ENCODE data around the gene CBLN3.

Gene CBLN3

DNA sequence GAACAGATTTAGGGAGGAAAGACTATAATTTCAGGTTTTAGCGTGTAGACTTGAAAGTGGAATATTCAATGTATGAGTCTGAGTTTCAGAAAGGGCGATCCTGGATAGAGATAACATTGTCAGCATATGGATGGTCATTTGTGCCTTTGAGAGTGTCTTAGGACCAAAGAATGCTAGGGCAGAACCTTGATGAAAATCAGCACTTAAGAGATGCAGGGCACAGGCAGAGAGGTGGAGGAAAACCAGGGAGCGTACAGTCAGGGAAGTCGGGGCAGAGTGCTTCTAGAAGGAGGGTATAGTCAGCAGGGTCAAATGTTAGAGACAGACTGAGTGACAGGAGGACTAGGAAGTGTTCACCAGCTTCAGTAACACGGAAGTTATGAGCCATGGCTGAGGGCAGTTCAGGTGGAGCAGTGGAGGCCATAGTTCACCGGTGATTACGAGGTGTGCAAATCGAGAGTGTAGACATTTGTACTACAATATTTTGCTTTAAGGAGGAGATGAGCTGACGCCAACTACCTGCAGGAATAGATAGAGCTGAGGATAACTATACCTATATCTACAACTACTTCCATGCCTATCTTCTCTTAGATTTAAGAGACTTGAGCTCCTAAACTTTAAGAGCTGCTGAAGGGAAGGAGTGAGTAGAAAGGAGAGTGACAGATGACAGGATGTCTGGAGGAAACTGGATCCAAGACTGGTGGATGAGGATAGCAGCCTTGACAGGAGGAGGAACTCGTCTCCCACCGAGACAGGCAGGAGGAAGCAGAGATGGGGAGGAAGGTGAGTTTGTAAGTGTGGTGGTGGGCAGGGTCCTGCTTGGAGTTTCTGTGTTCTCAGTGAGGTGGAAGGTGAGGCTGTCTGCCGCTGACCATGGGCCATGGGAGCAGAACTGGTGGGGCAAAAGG lies 6.5 kb downstream of the CBLN3 start:
- no peak for DNase-seq

DNA sequence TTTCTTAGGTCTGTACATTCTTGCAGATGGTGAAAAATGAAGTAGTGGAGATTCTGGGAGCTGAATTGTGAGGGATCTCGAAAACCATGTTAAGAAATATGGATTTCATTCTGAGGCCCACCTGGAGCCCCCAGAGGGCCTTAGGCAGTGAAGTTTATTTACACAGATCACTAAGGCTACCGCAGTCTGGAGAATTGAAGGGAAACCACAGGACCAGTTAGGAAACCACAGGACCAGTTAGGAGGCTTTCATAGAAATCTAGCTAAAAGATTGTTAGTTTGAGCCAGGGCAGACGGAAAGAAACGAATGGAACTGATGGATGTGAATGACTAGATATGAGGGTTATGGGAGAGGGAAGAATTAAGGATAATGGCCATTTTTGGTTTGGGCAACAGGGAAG lies 7.2 kb downstream of the CBLN3 start:
- DNase-seq = peak; percentile 24

DNA sequence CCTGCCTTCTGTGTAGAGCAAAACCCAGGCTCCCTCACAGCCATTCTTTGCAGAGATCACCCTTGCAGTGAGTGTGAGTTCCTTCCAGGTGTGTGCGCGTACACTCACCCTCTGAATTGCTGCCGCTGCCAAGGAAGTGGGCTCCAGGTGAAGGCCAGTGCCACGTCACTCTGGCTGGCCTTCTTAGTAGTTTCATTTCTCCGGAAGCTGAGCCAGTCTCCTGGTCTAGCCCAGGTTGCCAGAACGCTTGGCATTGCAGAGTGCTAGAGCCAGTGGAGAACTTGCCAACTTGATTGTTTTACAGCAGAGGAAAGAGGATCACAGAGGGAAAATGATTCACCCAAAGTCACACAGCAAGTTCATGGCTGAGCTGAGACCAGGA lies 11.0 kb downstream of the CBLN3 start:
- no peak for DNase-seq

DNA sequence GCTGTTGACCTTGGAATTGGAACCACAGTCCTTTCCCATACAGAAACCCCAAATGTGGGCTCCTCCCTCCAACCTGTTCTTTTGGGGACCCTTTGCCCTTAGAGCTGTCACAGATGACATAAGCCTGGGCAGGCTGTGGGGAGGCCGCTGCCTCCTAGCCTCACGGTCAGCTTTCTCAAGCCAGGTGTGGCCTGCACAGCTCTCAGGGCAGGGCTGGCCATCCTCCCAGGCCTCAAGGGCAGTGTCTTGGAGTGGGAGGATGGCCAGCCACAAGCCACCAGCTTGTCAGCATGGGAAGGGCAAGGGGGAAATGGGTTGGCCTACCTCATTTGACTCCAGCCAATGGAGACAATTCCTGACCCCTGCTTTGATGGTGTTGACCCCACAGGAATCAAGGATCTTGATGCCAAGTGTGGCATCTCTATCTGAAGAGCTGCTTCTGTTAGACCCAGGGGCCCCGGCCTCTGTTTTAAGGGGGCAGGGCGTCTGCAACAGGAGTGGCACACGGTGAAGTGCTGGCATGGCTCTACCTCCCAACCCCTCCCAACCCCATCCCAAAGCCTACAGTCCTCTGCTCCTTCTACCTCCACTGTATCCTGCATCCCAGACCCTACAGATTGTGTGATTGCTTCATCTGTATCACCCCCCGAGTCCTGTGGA lies 11.5 kb downstream of the CBLN3 start:
- DNase-seq = no peak

DNA sequence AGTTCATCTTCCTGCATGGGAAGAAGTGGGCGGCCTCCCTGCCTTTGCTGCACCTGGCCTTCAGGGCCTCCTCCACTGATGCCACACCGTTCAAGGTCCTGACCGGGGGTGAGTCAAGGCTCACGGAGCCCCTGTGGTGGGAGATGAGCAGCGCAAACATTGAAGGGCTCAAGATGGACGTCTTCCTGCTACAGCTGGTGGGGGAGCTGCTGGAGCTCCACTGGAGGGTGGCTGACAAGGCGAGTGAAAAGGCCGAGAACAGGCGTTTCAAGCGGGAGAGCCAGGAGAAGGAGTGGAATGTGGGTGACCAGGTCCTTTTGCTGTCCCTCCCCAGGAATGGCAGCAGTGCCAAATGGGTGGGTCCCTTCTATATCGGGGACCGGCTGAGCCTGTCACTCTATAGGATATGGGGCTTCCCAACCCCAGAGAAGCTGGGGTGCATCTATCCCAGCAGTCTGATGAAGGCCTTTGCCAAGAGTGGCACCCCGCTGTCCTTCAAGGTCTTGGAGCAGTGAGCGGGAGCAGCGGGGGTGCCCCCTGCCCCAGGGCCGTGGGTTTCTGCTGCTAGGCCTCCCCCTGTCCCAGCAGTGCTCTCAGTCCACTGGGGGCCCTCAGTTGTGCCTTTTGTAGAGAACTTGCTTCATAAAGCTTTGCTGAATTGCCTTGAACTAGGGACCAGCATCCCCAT lies 12.4 kb downstream of the CBLN3 start:
- no peak for DNase-seq

DNA sequence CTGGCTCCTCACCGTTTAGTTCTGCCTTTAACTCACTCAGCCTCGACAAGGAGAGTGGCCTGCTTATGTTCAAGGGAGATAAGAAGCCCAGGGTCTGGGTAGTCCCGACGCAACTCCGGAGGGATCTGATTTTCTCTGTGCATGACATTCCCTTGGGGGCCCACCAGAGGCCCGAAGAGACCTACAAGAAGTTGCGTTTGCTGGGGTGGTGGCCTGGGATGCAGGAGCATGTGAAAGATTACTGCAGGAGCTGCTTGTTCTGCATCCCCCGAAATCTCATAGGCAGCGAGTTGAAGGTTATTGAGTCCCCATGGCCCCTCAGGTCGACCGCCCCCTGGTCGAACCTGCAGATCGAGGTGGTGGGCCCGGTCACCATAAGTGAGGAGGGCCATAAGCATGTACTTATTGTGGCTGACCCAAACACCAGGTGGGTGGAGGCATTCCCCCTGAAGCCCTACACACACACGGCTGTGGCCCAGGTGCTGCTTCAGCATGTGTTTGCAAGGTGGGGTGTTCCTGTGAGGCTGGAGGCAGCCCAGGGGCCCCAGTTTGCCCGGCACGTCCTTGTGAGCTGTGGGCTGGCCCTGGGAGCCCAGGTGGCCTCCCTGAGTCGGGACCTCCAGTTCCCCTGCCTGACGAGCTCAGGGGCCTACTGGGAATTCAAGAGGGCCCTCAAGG lies 13.1 kb downstream of the CBLN3 start:
- DNase-seq = no peak

DNA sequence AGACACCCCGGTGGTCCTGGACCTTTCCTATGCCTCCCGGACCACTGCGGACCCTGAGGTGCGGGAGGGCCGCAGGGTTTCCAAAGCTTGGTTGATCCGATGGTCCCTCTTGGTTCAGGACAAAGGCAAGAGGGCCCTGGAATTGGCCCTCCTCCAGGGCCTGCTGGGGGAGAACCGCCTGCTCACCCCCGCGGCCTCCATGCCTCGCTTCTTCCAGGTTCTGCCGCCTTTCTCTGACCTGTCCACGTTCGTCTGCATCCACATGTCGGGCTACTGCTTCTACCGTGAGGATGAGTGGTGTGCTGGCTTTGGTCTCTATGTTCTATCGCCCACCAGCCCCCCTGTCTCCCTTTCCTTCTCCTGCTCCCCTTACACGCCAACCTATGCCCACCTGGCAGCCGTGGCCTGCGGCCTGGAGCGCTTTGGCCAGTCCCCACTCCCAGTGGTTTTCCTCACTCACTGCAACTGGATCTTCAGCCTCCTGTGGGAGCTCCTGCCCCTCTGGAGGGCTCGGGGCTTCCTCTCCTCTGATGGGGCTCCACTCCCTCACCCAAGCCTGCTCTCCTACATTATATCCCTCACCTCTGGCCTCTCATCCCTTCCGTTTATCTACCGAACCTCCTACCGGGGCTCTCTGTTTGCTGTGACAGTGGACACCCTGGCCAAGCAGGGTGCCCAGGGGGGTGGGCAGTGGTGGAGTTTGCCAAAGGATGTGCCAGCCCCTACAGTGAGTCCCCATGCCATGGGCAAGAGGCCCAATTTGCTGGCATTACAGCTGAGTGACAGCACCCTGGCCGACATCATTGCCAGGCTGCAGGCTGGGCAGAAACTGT lies 13.8 kb downstream of the CBLN3 start:
- no peak for DNase-seq

DNA sequence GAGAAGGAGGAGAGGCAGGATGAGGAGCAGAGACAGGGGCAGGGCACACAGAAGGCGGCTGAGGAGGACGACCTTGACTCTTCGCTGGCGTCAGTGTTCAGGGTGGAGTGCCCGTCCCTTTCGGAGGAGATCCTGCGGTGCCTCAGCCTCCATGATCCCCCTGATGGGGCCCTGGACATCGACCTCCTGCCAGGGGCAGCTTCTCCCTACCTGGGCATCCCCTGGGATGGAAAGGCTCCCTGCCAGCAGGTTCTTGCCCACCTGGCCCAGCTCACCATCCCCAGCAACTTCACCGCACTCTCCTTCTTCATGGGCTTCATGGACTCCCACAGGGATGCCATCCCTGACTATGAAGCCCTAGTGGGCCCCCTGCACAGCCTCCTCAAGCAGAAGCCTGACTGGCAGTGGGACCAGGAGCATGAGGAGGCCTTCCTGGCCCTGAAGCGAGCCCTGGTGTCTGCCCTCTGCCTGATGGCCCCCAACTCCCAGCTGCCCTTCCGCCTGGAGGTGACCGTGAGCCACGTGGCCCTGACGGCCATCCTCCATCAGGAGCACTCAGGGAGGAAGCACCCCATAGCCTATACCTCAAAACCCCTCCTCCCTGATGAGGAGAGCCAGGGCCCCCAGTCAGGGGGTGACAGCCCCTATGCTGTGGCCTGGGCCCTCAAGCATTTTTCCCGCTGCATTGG lies 14.6 kb downstream of the CBLN3 start:
- no peak for DNase-seq

DNA sequence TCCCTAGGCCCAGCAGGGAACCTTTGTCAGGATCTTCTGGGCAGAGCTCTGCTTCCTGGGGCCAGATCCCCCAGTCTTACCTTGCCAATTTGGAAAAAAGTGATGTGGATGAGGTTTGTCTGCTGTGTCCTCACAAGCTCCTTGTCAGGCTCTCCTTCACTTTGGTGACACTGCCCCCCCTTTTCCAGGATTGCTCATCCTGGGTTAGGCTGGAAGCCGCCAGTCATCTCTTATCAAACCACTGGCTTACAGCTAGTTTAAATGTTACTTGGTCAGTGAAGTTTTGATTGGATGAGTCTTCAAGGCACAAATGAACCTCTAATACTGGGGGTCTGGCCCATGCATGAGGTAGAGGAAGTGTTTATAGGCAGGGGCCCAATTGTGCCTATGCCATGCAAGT lies 15.4 kb downstream of the CBLN3 start:
- no peak for DNase-seq

DNA sequence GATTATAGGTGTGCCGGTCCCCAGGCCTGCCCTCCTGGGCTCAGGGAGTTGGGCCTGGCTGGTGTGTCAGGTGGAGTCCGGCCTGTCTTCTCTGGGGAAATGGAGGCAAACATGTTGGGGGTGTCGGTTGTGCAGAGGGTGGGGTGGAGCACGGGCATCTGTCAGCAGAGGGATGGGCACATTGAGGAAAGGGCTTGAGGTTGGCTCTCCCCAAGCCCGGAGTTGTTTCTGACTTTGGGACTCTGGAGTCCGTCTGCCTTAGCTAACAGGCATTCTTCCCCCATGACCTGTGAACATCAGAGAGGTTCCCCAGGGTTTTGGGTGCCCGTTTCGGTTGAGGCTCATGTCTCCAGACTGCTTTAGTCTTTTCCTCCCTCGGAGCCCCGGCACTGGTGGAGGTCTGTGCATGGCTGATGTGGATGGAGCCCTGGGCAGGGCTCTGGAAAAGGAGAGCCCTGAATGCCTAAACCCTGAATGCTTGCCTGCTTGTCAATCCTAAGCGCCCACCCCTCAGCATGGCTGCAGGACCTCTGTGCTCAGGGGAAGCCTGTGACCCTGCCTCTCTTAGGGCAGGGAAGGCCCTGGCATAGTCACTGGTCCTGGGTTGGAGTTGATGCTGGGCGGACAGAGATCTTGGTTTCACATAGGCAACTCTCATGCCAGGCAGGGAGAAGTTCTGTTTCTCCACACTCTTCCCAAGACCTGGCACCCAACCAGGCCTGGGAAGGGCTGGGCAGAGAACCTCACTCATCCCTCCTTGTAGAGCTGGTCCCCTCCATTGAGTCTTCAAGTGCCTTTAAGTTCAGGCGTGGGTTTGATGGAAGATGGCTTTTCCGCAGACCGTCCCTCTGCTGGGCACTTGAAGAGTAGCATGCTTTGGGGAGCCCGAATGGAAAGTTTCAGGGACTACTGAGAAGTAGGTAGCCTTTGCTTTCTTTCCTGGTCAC lies 17.8 kb downstream of the CBLN3 start:
- peak; percentile 54 for DNase-seq

DNA sequence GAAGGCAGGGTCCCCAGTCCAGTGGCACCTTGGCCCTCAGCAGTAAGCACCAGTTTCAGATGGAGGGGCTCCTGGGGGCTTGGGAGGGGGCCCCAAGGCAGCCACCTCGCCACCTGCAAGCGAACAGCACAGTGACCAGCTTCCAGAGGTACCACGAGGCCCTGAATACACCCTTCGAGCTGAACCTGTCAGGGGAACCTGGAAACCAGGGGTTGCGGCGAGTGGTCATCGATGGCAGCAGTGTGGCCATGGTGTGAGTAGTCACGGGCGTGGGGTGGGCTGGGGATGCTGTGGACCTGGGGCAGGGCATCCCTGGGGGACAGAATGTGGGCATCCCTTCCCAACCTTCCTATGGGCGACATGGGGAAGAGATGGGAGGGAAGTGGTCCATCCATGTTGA lies 19.5 kb downstream of the CBLN3 start:
- DNase-seq = no peak

DNA sequence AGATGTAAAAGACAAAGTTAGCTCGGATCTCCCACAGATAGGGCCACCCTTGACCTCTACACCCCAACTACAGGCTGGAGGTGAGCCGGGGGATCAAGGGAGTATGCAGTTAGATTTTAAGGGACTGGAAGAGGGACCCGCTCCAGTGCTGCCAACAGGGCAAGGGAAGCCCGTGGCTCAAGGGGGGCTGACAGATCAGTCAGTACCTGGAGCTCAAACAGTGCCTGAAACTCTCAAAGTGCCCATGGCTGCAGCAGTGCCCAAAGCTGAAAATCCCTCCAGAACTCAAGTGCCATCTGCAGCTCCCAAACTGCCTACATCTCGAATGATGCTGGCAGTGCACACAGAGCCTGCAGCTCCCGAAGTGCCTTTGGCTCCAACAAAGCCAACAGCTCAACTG lies 20.3 kb downstream of the CBLN3 start:
- DNase-seq = no peak

DNA sequence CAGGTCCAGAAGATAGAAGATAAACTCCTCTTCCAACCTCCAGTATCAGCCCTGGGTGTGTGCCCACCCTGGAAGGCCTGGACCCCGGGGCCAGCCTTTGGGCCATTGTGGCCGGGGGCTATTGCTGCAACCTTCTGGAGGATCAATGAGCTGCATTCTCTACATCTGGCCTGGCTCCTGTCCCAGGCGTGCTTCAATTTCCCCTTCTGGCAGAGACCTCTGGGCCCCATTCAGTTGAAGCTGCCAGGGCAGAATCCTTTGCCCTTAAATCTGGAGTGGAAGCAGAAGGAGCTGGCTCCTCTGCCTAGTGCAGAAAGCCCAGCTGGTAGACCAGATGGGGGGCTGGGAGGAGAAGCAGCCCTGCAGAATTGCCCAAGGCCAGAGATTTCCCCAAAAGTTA lies 20.7 kb downstream of the CBLN3 start:
- no peak for DNase-seq

DNA sequence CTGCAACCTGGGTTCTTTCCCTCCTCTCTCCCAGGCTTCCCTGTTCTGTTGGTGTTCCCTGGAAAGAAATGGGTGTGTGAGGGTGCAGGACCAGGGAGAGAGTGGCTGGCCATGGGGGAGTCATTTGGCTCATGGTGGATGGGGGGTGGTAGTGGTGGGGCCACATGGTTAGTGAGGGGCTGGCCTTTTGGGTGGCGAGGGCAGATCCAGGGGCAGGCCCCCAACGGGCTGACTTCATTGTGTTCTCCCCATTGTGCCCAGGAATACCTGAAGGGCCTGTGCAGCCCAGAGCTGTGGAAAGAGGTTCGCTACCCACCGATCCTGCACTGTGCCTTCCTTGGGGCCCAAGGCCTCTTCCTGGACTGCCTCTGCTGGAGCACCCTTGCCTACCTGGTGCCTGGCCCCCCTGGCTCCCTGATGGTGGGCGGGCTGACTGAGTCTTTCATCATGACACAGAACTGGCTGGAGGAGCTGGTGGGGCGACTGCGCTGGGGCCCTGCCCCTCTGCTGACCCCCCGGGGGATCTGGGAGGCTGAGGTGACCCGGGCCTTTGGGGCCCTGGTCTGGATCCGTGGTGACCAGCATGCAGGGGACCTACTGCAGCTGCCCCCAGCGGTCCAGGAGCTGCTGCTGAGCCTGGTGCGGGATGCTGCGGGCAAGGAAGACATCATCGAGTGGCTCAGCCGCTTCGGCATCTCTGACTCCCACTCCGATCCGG lies 21.7 kb downstream of the CBLN3 start:
- DNase-seq = no peak

DNA sequence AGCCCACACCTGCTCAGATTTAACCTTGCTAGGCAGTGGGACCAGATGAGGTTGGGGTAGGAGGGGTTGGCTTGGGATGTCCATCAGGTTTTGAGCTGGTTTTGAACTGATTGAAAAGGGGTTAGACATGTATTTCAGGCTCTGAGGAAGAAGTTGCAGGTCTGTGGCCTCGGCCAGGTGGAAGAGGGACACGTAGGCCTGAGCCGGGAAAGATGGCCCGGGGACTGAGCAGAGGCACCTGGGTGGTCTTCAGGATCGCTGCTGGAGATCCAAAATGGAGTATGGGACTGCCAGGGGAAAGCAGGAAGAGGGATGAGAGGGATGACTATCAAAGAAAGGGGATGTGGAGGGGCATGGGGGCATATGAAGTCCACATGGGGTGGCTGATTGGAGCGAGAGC lies 23.1 kb downstream of the CBLN3 start:
- no peak for DNase-seq

DNA sequence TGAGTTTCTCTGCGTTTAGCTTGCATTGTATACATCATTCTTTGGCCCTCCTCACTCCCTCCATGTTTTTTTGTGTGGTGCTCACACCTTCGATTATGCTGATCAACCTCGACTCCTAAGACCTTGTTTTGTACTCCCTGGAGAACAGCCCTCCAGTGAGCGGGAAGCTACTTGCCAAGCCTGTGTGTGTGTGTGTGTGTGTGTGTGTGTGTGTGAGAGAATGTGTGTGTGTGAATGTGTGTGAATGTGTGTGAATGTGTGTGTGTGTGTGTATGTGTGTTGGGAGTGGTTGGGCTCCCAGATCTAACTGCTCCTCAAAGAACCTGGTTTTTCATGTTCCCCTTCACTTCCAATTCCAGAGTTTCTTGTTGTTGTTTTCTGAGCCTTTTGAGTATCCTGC lies 24.7 kb downstream of the CBLN3 start:
- DNase-seq = no peak

DNA sequence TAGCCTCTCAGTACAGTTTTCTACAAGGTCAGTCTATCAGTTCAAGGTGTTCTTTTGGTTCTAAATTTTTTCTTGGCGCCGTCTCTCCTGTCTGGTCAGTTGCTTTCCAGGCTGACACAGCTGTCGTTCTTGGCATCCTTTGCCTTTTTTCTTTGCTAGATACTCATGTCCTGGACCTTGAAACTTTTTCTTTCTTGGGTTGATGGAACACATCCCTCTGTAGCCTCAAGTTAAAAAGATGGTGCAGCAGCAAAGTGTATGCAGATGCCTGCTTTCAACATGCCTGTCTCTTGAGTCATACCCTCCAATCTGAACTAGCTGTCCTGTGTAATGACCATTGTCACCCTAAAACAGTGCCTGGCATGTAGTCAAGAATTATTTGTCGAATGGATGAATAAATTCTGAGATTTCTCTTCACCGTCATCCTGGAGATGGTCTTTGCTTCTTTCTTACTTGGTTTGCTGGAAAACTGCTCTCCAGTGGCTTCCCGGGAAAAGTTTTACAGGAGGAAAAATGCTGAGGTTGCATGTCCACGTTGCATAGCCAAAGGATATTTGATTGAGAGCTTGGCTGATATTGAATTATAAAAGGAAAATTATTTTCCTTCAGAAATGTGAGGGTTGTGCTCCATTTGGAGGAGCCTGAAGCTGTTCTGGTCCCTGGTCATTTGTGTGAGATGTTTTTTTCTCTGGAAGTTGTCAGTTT lies 26.0 kb downstream of the CBLN3 start:
- no peak for DNase-seq

DNA sequence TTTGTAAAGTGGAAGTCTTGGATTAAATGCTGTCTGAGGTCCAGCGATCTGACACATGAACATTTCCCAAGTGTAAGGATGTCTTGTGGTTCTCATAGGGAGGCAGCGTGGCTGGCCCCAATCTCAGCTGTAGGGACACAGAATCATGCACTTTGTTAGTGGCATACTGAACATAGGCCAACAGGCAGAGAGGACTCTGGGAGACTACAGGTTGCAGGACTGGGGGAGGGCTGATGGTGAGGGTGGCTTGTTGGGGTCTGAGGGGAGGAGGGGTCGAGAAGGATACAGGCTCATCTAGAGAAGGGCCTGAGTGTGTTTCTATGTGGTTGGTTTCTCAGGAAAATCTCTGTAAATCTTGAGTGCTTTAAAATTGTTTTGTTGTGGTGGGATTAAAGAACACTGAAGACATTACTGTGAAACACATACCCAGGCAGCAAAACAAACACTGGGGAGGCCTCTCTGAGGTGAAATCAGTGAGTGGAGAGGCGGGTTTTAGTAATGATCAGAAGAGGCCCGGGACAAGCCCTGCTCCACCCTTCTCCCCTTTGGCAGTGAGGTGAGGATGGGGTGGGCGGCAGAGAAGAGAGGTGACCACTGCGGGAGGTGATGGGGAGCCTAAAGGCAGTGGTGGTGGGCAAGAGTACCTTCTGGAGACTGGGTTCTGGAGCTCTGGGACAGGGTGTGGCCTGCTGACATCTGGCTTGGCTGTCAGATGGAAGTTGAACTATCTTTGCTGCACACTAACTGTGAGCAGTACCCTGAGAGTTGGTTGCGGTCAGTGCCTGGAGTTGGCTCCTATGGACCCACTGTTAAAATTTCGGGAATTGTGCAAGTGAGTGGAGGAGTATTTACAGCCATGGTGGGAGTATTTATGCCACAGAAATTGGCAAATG lies 27.4 kb downstream of the CBLN3 start:
- no peak for DNase-seq
